Brain pericyte (primary cell): ENCODE data around the gene ST14.
"Not testable (repeated sequence)": the region's sequence is repeated elsewhere in the genome, so short reads cannot be mapped to it uniquely, and the experiment has no call there.

ENCODE experiments used
- DNase-seq: peaks from one replicate; pipeline ENCODE4 v3.0.0-alpha.2; 2012; ENCODE audit warnings: low read depth, low spot score

Gene ST14

DNA sequence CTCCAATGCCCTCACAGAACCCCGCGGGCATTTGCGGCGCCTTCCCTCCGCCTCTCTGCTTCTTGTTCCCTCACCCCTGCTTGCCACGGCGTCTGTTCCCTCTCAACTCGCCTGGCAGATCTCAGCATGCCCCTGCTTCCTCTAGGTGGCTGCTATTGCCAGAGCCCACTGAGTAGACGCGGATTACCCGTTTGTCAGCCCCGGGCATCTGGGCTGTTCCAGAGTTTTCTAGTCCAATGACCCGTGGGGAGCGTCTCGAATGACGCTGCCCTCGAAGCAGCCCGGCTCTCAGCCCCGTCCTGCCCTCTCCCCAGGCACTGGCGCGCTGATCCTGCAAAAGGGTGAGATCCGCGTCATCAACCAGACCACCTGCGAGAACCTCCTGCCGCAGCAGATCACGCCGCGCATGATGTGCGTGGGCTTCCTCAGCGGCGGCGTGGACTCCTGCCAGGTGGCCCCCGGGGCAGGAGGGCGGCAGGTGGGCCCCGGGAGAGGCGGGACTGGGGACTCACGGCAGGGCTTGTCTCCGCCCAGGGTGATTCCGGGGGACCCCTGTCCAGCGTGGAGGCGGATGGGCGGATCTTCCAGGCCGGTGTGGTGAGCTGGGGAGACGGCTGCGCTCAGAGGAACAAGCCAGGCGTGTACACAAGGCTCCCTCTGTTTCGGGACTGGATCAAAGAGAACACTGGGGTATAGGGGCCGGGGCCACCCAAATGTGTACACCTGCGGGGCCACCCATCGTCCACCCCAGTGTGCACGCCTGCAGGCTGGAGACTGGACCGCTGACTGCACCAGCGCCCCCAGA, 49.7 kb downstream of the ST14 start:
- DNase-seq = no peak

DNA sequence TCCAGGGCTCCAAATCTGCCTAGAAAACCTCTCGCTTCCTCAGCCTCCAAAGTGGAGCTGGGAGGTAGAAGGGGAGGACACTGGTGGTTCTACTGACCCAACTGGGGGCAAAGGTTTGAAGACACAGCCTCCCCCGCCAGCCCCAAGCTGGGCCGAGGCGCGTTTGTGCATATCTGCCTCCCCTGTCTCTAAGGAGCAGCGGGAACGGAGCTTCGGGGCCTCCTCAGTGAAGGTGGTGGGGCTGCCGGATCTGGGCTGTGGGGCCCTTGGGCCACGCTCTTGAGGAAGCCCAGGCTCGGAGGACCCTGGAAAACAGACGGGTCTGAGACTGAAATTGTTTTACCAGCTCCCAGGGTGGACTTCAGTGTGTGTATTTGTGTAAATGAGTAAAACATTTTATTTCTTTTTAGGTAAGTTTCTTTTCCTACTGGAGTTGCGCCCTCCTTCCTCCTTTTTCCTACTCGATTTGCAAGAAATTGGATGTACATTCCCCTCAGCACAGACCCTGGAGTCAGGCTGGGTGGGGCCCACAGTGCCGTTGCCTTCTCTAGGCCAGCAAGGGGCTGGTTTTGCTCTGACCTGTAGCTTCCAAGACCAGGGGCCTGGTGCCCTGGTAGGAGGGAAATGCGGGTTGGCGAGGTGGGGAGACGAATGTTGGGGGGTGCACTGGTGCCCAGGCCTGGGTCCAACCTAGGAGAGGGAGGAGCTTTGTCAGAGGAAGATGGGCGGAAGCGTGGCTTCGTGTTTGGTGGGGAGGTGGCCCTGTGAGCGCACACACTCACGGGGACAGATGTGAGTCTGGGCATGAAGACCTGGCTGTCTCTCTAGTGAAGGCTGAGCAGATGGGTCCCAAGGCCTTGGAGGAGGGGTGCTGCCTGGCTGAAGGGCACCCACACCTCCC, 50.6 kb downstream of the ST14 start:
- no peak for DNase-seq

DNA sequence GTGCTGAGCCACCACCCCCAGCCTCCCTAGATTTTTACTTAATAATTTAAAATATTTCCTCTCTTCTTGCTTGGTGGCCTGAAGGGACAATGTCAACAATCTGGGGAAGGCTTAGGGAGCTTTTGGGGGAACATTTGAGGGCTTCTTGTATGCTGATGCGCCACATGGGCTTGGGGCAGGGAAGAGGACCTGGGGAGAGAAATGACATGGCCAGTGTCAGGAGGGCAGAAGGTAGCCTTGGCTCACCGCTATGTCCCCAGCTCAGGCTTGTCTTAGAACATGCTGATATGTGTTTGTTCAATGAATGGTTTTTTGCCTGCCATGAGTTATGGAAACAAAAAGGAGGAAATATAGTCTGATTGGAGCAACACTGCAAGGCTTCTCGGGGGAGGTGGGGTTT, 51.6 kb downstream of the ST14 start:
- DNase-seq = no peak

DNA sequence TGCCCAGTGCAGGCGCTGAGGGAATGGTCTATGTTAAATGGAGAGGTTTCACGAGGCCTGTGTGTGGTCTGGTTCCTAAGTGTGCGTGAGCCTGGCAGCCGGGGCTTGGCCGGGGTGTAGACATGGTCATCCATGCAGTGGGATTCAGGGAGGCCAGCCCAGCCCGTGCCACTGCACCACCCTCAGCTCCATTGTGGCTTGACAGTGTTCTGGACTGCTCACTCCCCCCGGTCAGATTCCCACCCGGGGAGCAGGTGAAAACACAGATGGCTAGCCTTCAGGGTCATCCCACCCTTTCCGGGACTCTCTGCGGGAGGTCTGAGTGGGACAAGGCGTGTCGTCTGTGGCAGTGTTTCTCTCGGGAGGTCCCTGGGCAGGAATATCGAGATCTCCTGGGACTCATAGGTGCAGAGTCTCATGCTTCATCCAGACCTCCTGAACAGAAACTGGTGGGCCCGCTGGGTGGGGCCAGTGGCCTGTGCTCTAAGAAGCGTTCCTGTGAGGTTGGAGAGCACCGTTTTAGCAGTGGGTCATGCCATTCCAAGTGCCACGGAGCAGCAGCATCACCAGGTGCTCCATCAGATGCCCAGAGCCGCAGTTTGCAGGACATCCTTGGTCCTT, 52.3 kb downstream of the ST14 start:
- no peak for DNase-seq

DNA sequence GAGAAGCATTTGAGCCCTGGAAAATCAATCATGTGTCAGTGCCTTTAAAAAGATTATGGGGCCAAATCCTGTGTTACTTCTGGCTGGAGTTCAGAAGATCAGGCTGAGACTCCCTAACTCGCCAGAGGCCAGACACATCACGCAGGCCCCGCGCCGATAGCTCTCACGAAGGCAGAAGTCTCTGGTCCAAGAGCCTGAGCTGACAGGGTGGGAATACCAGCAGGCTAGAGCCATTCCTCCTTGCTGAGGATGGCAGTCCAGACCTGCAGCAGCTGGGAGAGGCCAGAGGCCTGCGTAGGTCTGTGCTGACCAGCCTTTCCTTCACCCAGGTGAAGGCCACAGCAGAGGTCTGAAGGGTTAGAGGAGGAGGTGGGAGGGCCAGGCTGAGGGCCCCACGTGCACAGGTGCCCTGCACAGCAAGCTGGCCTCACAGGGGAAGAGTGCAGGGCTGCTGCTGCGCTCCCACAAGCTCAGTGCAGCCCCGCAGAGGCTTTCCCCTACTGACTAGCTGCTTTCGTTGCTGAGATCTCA, 52.9 kb downstream of the ST14 start:
- DNase-seq = no peak

DNA sequence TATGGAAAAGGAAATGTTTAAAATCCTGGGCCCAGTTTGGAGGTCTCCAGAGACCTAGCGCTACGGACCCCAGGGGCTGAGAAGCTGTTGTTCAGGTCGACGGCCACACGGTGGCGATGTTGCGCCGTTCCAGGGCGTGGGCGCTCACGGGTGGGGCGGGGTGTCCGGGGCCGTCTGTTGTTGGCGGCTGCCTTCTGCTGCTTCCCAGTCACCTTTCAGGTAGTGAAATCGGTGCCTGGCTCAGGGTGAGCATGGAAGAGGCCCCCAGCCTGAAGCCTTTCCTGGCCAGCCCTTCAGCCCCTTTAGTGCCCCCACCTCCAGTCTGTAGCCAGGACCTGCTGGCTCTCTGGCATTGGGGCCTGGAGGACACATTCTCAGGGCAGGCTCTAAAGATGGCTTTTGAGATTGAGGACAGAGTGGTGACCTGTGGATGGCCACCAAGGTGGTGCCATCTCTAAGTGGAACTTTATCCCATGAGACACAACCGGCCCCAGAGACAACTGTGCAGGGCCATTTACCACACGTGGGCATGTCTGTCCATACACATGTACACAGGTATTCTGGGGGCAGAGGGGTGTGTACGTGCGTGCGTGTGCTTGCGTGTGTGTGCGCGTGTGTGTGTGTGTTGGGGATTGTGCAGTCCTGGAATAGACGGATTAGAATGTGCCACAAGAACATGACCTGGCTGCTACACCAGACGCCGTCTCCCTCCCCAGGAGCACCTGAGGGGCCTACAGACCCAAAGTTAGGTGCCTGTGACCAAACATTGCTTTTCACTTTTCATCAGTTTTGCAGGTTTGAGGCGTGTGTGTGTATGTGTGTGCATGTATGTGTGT, 53.8 kb downstream of the ST14 start:
- DNase-seq = no peak

DNA sequence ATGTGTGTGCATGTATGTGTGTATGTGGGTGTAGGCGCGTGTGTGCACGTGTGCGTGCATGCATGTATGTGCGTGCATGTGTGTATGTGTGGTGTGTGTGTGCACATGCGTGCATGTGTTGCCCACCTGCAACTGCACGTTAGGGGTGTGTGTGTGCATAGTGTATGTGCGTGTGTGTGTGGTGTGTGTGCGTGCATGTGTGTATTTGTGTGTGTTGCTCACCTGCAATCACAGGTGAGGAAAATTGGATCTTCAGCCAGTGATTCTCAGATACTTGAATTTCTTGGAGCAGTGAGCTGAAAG, 54.3 kb downstream of the ST14 start:
- no peak for DNase-seq

DNA sequence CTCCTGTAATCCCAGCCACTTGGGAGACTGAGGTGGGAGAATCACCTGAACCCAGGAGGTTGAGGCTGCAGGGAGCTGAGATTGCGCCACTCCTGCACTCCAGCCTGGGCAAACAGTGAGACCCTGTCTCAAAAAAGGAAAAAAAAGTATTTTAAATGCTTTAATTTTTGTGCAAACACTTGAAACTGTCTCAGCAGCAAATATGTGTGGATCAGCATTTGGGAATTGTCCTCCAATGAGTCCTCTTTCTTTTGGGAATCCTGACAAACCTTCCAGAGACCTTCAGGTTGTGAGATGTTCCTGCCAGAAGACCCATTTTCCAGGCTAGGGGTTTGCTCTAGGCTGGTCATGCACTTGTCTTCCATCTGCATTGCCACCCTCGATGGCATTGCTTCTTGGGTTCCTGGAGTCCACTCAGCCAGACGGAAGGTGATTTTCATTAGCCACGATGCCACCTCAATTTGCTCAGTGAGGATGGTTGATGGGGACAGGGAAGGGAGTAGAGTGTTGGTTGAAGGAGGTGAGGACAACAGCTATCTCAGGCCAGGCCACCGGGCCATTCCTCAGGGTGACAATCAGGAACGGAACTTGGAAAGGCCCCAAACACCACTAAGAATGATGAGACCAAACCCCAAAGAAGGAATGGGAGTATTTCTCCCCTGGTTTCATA, 55.4 kb downstream of the ST14 start:
- no peak for DNase-seq

DNA sequence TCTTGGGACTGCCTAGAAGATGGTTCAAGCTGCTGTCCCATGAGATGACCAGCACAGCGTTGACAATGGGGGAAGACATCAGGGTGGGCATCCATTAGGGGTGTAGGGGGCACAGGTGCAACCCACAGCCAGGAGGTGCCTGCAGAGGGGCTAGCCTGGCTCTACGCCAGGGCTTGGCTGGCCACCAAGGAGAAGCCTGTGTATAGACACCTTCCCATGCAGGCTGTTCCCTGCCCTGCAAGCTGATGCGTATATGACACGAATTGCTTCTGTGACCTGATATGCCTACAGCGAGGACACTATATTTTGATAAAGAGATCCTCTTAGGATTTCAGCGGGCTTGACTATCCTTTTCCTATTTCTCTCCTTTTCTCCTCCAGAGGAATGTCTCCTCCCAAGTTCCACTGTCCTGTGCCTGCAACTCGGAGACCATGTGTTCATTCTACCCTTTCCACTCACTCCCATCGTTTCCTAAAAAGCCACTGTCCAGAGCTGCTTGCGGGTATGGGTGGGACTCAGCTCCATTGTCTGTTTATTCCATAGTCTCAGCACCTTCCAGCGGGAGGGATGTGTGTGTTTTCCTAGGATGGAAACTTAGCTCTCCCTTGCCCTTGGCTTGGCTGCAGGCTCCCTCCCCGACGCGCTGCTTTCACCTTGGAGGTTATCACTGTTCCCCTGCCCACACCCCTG, 56.1 kb downstream of the ST14 start:
- DNase-seq = no peak

DNA sequence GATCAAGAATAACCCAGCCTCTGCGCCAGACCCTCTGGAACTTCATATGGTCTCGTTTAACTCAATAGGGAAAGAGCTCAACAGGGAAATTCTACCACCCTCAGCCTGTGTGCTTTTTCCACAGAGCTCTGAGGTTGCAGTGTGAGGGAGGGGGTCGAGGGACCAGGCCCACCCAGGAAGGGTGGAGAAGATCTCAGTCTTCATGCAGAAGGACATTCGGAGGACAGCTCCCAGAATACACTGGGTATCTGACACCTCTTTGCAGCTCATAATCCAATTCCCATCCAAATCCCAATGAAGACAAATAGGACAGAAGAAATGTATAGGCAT, 56.6 kb downstream of the ST14 start:
- no peak for DNase-seq

DNA sequence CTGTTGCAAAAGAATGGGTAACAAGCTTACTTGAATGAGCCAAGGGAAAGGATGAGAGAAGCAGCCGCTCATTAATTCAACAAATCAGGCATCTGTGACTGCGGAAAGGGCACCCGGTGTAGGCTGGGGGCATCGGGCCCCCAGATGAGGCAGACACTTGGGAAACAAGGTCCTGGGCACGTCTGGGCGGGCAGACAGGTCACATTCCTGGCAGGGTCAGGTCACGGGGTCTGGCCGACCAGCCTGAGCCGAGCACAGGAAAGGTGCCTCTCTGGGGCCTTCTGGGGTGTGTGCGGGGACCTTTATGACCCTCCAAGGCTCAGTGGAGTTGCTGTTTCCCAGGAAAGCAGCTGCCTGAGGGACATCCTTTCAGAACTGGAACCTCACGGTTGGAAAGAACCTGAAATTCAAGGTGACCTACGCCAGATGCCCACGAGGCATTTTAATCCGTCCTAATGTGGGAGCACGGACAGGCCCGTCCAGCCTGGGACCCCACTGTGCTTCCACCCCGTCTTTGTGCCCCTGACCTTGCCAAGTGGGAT, 57.1 kb downstream of the ST14 start:
- DNase-seq = no peak

DNA sequence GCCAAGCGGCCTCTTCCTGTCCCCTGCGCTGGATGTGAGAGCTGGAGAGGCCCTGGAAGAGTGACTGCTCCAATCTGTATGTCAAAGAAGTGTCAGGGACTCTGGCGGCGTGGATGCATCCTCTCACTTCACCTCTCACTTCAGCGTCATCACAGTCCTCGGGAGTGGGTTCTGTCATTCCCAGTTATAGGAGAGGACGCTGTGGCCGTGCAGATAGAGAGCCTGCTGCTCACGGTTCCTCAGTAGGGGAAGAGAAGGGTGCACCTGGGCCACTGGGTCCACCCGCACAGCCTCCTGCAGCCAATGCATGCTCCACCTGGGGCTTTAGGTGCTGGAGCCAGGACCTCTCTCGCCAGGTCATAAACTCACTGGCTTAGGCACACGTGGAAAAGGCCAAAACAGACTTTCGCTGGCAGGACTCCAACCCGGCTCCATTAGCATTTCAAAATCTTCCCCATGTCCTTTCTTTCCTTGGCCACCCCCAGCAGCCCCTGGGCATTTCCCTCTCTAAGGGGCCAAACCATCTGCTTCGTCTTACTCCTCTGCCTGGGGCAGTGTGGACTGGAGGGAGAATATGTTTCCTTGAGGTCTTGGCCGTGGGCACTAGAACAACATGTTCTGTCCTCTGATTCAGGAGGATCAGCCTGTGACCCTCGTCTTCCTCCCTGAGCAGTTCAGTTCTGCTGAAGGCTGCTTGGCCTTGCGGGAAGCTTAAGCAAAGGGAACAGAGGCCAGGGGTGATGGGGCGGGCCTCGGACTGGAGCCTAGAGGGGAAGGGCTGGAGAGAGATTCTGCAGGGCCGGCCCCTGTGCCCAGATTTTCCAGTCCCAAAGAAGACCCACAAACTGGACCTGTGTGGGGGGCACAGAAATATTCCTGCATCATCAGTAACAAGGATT, 57.8 kb downstream of the ST14 start:
- no peak for DNase-seq

DNA sequence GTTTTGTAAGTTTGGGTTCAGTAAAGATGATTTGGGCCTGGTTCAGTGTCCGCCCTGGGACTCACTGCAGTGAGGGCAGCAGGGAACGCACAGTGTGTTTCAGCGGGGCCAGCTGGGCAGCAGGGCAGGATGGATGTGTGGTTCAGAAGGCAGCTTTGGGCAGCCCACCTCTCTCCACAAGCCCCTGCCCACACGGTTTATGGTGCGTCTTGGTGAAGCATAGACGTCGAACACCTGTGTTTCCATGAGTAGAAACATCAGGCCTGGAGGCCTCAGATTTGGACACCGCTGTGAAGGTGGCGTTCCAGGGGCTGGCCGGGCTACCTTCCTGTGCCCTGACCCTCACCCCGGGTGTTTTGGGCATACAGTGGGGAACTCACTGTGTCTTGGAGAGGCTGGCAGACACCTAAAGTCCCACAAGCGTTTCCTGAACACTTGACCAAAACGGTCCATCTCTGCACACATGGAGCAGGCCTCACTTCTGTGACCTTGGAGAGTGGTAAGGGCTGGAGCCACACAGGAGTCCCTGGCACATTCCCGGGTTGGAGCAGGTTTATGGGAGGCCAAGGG, 59.0 kb downstream of the ST14 start:
- no peak for DNase-seq

DNA sequence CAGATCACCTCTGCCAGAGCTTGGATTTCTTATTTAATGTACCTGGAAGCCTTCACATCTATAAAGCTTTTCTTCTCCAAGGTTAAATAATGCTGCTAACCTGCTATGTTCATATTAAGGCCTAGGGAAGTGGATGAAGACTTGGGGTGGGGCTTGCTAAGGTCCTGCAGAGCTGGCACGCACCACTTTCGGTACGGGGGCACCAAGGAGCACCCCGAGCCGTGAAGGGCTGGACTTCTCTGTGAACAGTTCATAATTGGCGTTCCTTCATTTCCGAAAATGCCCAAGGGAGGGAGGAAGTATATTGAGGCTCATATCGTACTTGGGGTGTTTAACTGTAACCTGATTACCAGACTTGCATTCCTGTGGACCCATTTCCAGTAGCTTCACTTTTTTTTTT, 59.6 kb downstream of the ST14 start:
- DNase-seq = no peak

DNA sequence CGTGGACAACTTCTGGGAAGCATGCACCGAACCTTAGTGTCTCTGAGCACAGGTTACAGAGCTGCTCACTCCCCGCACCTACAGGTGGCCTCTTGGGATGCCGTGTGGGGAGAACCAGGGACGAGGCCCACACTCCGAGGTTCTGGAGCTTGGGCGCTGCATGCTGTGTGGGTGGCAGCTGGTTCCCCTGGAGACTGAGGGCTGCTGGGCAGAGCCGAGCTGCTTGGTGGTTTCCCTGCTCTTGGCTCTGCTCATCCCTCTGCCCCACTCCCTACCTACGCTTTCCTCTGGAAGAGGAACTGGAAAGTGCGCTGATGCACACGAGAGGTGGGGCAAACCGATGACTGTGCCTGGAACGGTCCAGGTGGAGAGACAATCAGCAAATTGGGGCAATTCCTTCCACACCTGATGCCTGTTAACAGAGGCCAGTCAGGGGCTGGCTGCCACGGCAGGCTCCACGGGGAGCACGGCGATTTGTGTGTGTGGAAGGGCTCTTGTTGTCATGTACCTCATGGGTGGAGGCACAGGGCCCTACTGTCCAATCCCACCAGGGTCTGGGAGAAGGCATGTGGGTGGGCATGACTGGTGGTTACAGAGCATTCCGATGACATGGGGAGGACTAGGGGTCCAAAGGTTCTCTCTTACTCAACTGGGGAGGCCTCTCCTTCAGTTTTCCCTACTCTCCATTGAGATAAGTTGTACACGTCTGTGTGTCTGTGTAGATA, 60.9 kb downstream of the ST14 start:
- DNase-seq = no peak

DNA sequence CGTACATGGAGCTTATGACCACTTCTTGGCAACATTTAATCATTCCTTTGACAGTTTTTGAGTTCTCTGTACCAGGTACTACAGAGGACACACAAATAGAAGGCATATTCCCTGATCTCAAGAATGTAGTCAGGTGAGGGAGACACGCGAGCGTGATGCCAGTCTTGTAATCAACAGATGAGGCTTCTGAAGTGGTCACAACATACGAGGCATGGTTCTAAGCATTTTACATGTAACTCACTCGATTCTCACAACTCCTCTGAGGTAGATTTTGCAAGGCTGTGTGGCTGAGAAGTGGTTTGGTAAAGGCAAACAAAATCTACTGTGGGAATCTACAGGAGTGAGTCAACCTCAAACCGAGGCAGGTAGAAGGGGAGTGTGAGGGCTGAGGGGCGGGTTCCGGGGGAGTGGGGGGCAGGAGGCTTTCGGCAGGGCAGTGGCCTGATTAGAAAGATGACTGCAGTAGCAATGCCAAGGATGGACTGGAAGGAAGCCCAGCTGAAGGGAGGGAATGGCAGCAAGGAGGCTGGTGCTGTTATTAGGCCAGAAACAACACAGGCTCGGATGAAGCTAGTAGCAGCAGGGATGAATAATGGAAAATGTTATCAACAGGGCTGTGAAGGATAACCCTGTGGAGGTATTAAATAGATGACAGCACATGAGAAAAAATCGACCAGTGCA, 63.8 kb downstream of the ST14 start:
- DNase-seq = no peak

DNA sequence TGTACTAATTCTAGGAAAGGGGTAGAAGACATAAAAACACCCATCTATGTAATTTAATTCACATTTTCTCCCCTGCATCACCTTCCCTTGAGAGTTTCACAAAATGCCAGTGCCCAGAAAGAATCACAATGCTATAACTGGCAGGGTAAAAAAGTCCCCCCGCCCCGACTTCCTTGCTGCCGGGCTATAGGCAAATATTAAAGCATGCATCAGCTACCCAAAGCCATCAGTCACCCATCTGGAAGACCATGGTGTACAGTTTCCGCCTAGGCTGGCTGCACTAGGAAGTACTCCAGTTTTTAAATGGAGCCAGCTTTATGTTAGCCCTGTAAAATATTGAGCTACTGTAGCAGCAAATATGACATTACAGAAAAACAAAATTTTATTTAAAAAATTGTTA, 67.8 kb downstream of the ST14 start:
- DNase-seq = no peak

DNA sequence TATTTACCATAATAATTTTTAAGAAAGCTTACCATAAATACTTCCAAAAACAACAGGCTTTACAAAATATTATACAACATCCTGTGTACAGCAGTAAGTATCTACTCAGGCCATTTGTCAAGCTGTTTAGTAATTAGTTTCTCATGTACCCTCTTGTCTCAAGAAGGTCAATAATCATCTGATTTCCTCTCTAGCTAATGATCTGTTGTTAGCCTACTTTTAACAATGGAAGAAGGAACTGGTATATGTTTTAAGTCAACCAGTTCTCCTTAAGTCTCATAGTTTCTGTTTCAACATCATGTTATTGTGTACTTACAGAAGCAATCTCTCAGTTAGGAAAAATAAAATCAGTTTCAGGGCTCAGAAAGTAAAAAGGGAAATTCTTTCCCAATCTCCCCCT, 73.9 kb downstream of the ST14 start:
- not testable (repeated sequence) for DNase-seq
